Measurements from ENCODE around the gene UBE2Z. TPM values are rescaled to one million over a fixed set of nuclear protein-coding genes. Genes with fewer than 3 reads are reported as not detected.

The UBE2Z gene
- total RNA-seq, 1 experiment from 2014 or later = 65.1 TPM

DNA sequence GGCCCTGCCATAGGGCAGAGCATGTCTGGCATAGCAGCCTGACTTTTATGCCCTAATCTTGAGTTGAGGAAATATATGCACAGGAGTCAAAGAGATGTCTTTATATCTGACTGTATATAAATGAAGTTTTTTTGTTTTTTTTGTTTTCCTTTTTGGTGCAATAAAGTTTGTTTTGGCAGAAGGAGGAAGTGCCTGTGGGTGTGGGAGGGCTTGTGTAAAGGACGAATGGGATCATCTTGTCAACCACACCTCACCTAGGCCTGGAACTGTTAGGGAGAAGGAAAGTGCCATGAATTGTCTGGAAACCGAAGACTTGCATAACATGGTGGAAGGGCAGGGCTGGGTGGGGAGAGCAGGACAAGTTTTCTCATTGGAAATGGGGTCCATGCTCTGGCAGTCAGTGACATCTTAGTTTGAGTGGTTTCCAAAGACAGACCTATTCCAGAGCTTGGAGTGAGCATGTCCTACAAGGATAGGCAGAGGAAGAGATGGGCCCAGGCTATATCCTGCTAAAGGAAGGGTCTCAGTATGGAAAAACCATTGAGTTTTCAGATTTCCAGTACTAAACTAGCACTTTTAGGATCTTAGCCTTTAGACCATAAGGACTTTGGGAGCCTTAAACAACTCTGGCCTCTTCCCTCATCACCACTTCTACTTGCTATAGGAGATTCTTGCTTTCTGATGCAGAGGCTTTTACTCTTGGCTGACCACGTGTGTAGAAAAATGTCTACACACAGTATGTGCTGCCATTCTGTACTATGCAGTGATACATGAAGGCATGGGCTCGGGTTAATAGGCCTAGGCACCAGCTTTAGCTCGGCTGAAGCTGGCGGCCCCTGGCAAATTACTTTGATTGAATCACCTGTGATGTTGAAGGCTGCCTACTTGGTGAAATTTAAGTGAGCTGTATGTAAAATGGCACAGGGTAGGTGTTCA, 20.9 kb downstream of the UBE2Z start:
- H3K36me3 Mint-ChIP-seq = peaks cover 79% of the 10 kb centered on the region
- no peak overlapping the region for H3K27ac Mint-ChIP-seq

DNA sequence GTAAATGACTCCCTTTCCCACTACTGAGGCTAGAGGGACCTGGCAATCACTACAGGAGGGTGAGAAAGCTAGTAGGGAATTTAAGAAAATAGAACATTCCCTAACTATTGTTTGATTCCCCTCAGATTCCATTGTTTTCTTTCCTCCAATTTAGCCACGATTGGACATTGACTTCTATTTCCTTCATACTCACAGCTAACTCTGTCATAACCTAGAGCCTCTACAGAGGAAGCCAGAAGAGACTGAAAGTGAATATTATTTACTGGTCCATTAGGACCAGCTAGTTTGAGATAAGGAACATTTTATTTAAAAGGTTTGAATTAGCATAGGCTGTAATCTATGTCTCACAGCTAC, 21.6 kb downstream of the UBE2Z start:
- no peak for TF ChIP-seq KAT7 (CRISPR knock-in tag; IDR thresholded peaks at IDR 0.05; ENCODE audit: borderline replicate concordance)
- no peak for TF ChIP-seq ESRRA (CRISPR knock-in tag; IDR thresholded peaks at IDR 0.05; ENCODE audit: borderline replicate concordance)
- no peak for TF ChIP-seq ZNF671 (CRISPR knock-in tag; IDR thresholded peaks at IDR 0.05)
- no peak for TF ChIP-seq ZNF263 (CRISPR knock-in tag; IDR thresholded peaks at IDR 0.05; ENCODE audit: low read depth)
- TF ChIP-seq, protein P1, sequence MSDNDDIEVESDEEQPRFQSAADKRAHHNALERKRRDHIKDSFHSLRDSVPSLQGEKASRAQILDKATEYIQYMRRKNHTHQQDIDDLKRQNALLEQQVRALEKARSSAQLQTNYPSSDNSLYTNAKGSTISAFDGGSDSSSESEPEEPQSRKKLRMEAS (CRISPR knock-in tag; IDR thresholded peaks at IDR 0.05) = no peak
- no peak for TF ChIP-seq JAZF1 (CRISPR knock-in tag; IDR thresholded peaks at IDR 0.05)
- TF ChIP-seq, protein P2, sequence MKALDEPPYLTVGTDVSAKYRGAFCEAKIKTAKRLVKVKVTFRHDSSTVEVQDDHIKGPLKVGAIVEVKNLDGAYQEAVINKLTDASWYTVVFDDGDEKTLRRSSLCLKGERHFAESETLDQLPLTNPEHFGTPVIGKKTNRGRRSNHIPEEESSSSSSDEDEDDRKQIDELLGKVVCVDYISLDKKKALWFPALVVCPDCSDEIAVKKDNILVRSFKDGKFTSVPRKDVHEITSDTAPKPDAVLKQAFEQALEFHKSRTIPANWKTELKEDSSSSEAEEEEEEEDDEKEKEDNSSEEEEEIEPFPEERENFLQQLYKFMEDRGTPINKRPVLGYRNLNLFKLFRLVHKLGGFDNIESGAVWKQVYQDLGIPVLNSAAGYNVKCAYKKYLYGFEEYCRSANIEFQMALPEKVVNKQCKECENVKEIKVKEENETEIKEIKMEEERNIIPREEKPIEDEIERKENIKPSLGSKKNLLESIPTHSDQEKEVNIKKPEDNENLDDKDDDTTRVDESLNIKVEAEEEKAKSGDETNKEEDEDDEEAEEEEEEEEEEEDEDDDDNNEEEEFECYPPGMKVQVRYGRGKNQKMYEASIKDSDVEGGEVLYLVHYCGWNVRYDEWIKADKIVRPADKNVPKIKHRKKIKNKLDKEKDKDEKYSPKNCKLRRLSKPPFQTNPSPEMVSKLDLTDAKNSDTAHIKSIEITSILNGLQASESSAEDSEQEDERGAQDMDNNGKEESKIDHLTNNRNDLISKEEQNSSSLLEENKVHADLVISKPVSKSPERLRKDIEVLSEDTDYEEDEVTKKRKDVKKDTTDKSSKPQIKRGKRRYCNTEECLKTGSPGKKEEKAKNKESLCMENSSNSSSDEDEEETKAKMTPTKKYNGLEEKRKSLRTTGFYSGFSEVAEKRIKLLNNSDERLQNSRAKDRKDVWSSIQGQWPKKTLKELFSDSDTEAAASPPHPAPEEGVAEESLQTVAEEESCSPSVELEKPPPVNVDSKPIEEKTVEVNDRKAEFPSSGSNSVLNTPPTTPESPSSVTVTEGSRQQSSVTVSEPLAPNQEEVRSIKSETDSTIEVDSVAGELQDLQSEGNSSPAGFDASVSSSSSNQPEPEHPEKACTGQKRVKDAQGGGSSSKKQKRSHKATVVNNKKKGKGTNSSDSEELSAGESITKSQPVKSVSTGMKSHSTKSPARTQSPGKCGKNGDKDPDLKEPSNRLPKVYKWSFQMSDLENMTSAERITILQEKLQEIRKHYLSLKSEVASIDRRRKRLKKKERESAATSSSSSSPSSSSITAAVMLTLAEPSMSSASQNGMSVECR (CRISPR knock-in tag; IDR thresholded peaks at IDR 0.05; ENCODE audit: borderline replicate concordance) = no peak
- TF ChIP-seq ZNF121 (CRISPR knock-in tag; IDR thresholded peaks at IDR 0.05) = no peak
- TF ChIP-seq, protein P3, sequence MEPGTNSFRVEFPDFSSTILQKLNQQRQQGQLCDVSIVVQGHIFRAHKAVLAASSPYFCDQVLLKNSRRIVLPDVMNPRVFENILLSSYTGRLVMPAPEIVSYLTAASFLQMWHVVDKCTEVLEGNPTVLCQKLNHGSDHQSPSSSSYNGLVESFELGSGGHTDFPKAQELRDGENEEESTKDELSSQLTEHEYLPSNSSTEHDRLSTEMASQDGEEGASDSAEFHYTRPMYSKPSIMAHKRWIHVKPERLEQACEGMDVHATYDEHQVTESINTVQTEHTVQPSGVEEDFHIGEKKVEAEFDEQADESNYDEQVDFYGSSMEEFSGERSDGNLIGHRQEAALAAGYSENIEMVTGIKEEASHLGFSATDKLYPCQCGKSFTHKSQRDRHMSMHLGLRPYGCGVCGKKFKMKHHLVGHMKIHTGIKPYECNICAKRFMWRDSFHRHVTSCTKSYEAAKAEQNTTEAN (CRISPR knock-in tag; IDR thresholded peaks at IDR 0.05) = no peak
- TF ChIP-seq, protein P4, sequence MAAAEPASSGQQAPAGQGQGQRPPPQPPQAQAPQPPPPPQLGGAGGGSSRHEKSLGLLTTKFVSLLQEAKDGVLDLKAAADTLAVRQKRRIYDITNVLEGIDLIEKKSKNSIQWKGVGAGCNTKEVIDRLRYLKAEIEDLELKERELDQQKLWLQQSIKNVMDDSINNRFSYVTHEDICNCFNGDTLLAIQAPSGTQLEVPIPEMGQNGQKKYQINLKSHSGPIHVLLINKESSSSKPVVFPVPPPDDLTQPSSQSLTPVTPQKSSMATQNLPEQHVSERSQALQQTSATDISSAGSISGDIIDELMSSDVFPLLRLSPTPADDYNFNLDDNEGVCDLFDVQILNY (CRISPR knock-in tag; IDR thresholded peaks at IDR 0.05) = no peak
- no peak for TF ChIP-seq ZNF138 (CRISPR knock-in tag; conservative IDR thresholded peaks at IDR 0.05)
- no peak for TF ChIP-seq FOXK1 (CRISPR knock-in tag; IDR thresholded peaks at IDR 0.05)
- TF ChIP-seq, protein P5, sequence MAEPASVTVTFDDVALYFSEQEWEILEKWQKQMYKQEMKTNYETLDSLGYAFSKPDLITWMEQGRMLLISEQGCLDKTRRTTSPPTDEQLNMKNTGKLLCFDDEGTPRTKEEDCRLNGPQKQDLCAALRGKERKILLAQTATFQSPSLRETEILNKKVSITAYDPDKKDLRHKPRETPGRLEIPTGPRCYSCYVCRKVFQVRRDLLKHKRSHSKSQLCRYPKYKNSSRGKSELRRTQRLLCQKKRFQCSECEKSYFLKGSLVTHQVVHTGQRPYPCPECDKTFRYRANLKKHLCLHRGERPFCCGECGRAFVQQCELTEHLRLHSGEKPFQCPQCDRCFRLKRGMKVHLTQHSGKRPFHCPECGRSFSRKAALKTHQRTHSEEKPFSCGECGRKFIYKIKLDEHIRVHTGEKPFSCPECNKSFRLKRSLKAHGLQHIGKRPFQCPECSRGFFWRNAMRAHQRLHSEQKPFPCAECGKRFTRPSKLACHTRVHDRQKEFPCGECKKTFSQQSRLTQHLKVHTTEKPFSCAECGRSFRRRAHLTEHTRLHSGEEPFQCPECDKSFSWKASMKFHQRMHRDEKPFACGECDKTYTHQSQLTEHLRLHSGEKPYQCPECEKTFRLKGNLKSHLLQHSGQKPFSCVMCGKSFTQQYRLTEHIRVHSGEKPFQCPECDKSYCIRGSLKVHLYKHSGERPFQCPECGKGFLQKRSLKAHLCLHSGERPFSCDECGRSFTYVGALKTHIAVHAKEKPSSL (CRISPR knock-in tag; conservative IDR thresholded peaks at IDR 0.05) = no peak
- TF ChIP-seq ZNF219 (CRISPR knock-in tag; IDR thresholded peaks at IDR 0.05; ENCODE audit: borderline replicate concordance) = no peak
- CTCF ChIA-PET = interaction anchor here (1.1 to 2.5 kb wide), 2 partner anchors 103 to 106 kb away, joined by 5 to 9 read pairs; no protein-coding TSS in a partner anchor
- H3K27me3 Mint-ChIP-seq (ENCODE audit: low read depth) = no peaks in the 10 kb centered on the region
- H3K4me3 Mint-ChIP-seq = no peak overlapping the region
- H3K9me3 Mint-ChIP-seq = no peaks in the 10 kb centered on the region
- peaks cover 79% of the 10 kb centered on the region for H3K36me3 Mint-ChIP-seq
- no peak for DNase-seq (ENCODE audit: low spot score)
- H3K27ac Mint-ChIP-seq = 0 out of 2 replicates have a peak overlapping the region, but pooled peaks have one; percentile 25
- no peak for ATAC-seq
- POLR2A ChIA-PET = interaction anchor here (1.1 kb wide), 1 partner anchor 123 kb away, joined by 3 read pairs; no protein-coding TSS in a partner anchor
- no peaks in the 10 kb centered on the region for H3K4me1 Mint-ChIP-seq

More for the DNA sequence above, 20.9 kb downstream of the UBE2Z start:
- DNase-seq (ENCODE audit: low spot score) = no peak
- no peaks in the 10 kb centered on the region for H3K9me3 Mint-ChIP-seq
- ChIA-PET CTCF (interaction anchor here (1.1 to 2.5 kb wide), 2 partner anchors 103 to 107 kb away, joined by 5 to 9 read pairs; no protein-coding TSS in a partner anchor), POLR2A (interaction anchor here (1.1 kb wide), 1 partner anchor 124 kb away, joined by 3 read pairs; no protein-coding TSS in a partner anchor)
- TF ChIP-seq, protein P6, sequence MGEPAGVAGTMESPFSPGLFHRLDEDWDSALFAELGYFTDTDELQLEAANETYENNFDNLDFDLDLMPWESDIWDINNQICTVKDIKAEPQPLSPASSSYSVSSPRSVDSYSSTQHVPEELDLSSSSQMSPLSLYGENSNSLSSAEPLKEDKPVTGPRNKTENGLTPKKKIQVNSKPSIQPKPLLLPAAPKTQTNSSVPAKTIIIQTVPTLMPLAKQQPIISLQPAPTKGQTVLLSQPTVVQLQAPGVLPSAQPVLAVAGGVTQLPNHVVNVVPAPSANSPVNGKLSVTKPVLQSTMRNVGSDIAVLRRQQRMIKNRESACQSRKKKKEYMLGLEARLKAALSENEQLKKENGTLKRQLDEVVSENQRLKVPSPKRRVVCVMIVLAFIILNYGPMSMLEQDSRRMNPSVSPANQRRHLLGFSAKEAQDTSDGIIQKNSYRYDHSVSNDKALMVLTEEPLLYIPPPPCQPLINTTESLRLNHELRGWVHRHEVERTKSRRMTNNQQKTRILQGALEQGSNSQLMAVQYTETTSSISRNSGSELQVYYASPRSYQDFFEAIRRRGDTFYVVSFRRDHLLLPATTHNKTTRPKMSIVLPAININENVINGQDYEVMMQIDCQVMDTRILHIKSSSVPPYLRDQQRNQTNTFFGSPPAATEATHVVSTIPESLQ (CRISPR knock-in tag; IDR thresholded peaks at IDR 0.05) = no peak
- TF ChIP-seq, protein P7, sequence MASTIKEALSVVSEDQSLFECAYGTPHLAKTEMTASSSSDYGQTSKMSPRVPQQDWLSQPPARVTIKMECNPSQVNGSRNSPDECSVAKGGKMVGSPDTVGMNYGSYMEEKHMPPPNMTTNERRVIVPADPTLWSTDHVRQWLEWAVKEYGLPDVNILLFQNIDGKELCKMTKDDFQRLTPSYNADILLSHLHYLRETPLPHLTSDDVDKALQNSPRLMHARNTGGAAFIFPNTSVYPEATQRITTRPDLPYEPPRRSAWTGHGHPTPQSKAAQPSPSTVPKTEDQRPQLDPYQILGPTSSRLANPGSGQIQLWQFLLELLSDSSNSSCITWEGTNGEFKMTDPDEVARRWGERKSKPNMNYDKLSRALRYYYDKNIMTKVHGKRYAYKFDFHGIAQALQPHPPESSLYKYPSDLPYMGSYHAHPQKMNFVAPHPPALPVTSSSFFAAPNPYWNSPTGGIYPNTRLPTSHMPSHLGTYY (CRISPR knock-in tag; IDR thresholded peaks at IDR 0.05) = 0 out of 2 replicates have a peak, but pooled peaks have one; percentile 13
- H3K27me3 Mint-ChIP-seq (ENCODE audit: low read depth) = no peaks in the 10 kb centered on the region
- no peaks in the 10 kb centered on the region for H3K4me1 Mint-ChIP-seq
- H3K4me3 Mint-ChIP-seq = no peak overlapping the region
- ATAC-seq = no peak

All from WTC11 (cell line).